AG09309 (cell line): ENCODE results near the gene SLC2A1.
"Not testable (repeated sequence)": the region's sequence is repeated elsewhere in the genome, so short reads cannot be mapped to it uniquely, and the experiment has no call there.

Experiments
- DNase-seq: peaks from one replicate; pipeline ENCODE4 v3.0.0-alpha.2; 2010; ENCODE audit warnings: low read depth
- H3K4me3 ChIP-seq: 2 replicates; pipeline ENCODE4 v1.5.1; 2011; ENCODE audit warnings: mild to moderate bottlenecking, low read depth, low read length, moderate library complexity; ENCODE audit not compliant: control insufficient read depth
- CTCF ChIP-seq: IDR thresholded peaks from 2 replicates; pipeline ENCODE4 v1.5.1; 2011; ENCODE audit warnings: mild to moderate bottlenecking, low read depth, low read length, inconsistent platforms; ENCODE audit not compliant: insufficient read depth, control insufficient read depth; ENCODE audit errors: missing control alignments

Gene SLC2A1

GRCh38 chr1:42924851-42925760, 33.6 kb downstream of the SLC2A1 start:
- peak overlapping the region; percentile 93 for H3K4me3 ChIP-seq
- DNase-seq = no peak
- TF ChIP-seq CTCF = no peak

- peak; percentile 15 for TF ChIP-seq CTCF
- H3K4me3 ChIP-seq = peak overlapping the region; percentile 93
- DNase-seq = no peak
These were observed 34.4 kb downstream of the SLC2A1 start for GRCh38 chr1:42924082-42924850.

- H3K4me3 ChIP-seq = peak overlapping the region; percentile 93
- no peak for DNase-seq
- no peak for TF ChIP-seq CTCF
These were observed 35.1 kb downstream of the SLC2A1 start for GRCh38 chr1:42923367-42924081.

DNA sequence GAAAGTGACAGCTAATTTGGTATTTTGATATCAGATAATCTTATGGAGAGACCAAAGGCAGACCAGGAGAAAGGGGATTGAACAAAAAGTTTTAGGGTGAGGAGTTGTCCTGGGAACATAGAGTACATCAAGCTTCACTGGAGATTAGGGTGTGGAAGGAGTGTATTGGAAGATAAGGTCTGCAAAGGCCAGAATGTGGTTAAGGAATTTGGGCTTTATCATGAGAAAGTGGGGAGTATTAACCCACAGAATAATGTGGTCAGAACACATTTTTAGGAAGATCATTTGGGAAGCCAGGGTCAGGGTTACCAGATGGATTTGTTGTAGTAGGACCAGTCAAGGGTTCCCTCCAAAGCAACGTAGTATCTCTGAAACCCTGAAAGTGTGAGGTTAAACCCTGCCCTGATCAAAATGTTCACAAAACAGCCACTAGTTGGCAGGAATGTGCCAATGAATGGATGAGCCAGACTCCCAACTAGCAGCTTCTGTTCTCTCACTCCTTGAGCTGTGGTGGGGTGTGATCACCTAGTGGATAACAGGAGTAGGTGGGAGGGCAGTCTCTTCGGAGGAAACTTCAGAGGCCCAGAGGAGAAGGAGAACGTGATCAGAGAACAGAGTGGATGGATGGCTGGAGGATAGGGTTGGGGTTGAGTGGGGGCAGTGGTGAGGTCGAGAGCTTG, 35.8 kb downstream of the SLC2A1 start:
- no peak overlapping the region for H3K4me3 ChIP-seq
- no peak for DNase-seq
- peak; percentile 82 for TF ChIP-seq CTCF

DNA sequence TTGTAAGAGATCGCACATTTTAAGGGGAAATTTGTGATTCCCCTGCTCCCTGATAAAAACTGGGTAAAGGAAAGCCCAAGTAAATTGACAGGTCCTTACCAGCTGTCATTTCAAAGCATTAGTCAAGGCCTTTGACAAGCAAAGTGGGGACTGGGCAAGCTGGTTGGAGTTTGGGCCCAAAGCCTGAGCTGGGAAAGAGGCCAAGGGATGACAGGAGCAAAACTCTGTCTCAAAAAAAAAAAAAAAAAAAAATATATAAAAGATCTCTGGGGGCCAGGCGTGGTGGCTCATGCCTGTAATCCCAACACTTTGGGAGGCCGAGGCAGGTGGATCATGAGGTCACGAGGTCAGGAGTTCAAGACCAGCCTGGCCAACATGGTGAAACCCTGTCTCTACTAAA, 36.9 kb downstream of the SLC2A1 start:
- no peak for TF ChIP-seq CTCF
- H3K4me3 ChIP-seq = no peak overlapping the region
- DNase-seq = no peak

- not testable (repeated sequence) for H3K4me3 ChIP-seq, DNase-seq
These were observed 39.0 kb downstream of the SLC2A1 start for GRCh38 chr1:42919651-42920050.

- no peak for TF ChIP-seq CTCF
- DNase-seq = no peak
- no peak overlapping the region for H3K4me3 ChIP-seq
These were observed 41.5 kb downstream of the SLC2A1 start for GRCh38 chr1:42917241-42917495.
